ENCODE results near the gene TNNT1.

TNNT1 gene

GRCh38 chr19:55173714-55174409, 24.9 kb upstream of the TNNT1 start (continued):
- TF ChIP-seq ZBTB20 (tag by site-specific recombination; IDR thresholded peaks at IDR 0.05) (peak; percentile 98), ZNF146 (tag by site-specific recombination; IDR thresholded peaks at IDR 0.05) (no peak), ZNF23 (tag by site-specific recombination; IDR thresholded peaks at IDR 0.05; ENCODE audit: borderline replicate concordance) (no peak), ZNF26 (tag by site-specific recombination; IDR thresholded peaks at IDR 0.05) (no peak), GLIS1 (tag by site-specific recombination; IDR thresholded peaks at IDR 0.05) (peak; percentile 44; the same call in 1 of the 2 replicates), ZBTB10 (tag by site-specific recombination; IDR thresholded peaks at IDR 0.05) (no peak), ZNF518A (tag by site-specific recombination; conservative IDR thresholded peaks at IDR 0.05; ENCODE audit: low read depth) (no peak), ZNF341 (tag by site-specific recombination; IDR thresholded peaks at IDR 0.05; ENCODE audit: low read depth) (no peak), ELK4 (IDR thresholded peaks at IDR 0.05; ENCODE audit: borderline replicate concordance, low read depth, low read length) (no peak), ZNF747 (tag by site-specific recombination; IDR thresholded peaks at IDR 0.05) (no peak), ZNF600 (tag by site-specific recombination; IDR thresholded peaks at IDR 0.05) (peak; percentile 76), WT1 (tag by site-specific recombination; IDR thresholded peaks at IDR 0.05) (no peak), KLF1 (tag by site-specific recombination; IDR thresholded peaks at IDR 0.05) (peak; percentile 77), GFI1B (tag by site-specific recombination; IDR thresholded peaks at IDR 0.05) (no peak), KLF8 (tag by site-specific recombination; IDR thresholded peaks at IDR 0.05) (0 out of 2 replicates have a peak, but pooled peaks have one; percentile 26), MZF1 (tag by site-specific recombination; IDR thresholded peaks at IDR 0.05; ENCODE audit: borderline replicate concordance) (no peak), ZNF202 (tag by site-specific recombination; IDR thresholded peaks at IDR 0.05; ENCODE audit: borderline replicate concordance) (no peak), ZNF155 (tag by site-specific recombination; IDR thresholded peaks at IDR 0.05) (no peak), ZNF777 (tag by site-specific recombination; IDR thresholded peaks at IDR 0.05; ENCODE audit: borderline replicate concordance) (peak; percentile 75; the same call in 1 of the 2 replicates), ZBTB8A (tag by site-specific recombination; IDR thresholded peaks at IDR 0.05) (no peak), ZNF670 (tag by site-specific recombination; IDR thresholded peaks at IDR 0.05; ENCODE audit: low read depth) (no peak), ZNF335 (tag by site-specific recombination; conservative IDR thresholded peaks at IDR 0.05) (peak; percentile 81), ZNF692 (tag by site-specific recombination; IDR thresholded peaks at IDR 0.05) (no peak), ZBTB6 (tag by site-specific recombination; IDR thresholded peaks at IDR 0.05) (0 out of 2 replicates have a peak, but pooled peaks have one; percentile 5), ZNF548 (tag by site-specific recombination; IDR thresholded peaks at IDR 0.05) (no peak), ZNF366 (tag by site-specific recombination; conservative IDR thresholded peaks at IDR 0.05) (no peak), SALL2 (tag by site-specific recombination; IDR thresholded peaks at IDR 0.05; ENCODE audit: borderline replicate concordance) (no peak)
